ENCODE results near the gene CADM1.

DNA sequence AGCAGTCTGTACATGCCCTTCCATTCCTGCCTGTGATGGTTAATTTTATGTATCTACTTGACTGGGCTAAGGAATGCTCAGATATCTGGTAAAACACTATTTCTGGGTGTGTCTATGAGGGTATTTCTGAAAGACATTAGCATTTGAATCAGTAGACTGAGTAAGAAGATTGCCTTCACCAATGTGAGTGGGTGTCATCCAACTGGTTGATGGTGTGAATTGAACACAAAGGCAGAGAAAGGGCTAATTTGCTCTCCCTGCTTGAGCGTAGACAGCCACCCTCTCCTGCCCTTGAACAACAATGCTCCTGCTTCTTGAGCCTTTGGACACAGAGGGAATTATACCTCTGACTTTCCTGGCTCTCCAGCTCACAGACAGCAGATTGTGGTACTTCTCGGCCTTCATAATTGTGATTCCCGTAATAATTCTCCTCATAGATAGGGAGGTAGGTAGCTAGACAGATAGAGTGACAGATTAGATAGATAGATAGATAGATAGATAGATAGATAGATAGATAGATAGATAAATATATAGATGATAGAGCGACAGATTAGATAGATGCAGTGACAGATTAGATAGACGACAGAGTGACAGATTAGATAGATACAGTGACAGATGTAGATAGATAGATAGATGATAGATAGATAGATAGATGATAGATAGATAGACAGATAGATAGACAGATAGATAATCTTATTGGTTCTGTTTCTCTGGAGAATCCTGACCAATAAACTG lies 370.6 kb downstream of the CADM1 start:
- no peak for TF ChIP-seq SIN3A (IDR thresholded peaks at IDR 0.05; ENCODE audit: borderline replicate concordance, insufficient read depth, low read length)
- no peak for TF ChIP-seq POLR2AphosphoS5 (IDR thresholded peaks at IDR 0.05; ENCODE audit: low read depth, low read length)
- no peak for TF ChIP-seq TAF1 (IDR thresholded peaks at IDR 0.05; ENCODE audit: borderline replicate concordance, insufficient read depth, low read length)
- TF ChIP-seq REST (IDR thresholded peaks at IDR 0.05; ENCODE audit: insufficient read depth in 1 of 2, low read depth in 2 of 2, low read length in 2 of 2), result no peak

All from PFSK-1 (cell line).